HUDEP-2 (cell line): ENCODE measurements around the gene S100A5.
"Not testable (repeated sequence)": the region's sequence is repeated elsewhere in the genome, so short reads cannot be mapped to it uniquely, and the experiment has no call there.

ENCODE experiments used
- DNase-seq, 76 experiments: peaks; one replicate each; lab custom pipeline; 2025; ENCODE audit not compliant: unreplicated experiment in 76 of 76; lab: John Stamatoyannopoulos, UW

The S100A5 gene, protein sequence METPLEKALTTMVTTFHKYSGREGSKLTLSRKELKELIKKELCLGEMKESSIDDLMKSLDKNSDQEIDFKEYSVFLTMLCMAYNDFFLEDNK

GRCh38 chr1:153540394-153541361, at the start of gene S100A5:
Gene S100A5, minus strand, starts transcription at chr1:153540934. Its CDS starts 743 bp downstream, at chr1:153540191.
- DNase-seq = no peak

DNA sequence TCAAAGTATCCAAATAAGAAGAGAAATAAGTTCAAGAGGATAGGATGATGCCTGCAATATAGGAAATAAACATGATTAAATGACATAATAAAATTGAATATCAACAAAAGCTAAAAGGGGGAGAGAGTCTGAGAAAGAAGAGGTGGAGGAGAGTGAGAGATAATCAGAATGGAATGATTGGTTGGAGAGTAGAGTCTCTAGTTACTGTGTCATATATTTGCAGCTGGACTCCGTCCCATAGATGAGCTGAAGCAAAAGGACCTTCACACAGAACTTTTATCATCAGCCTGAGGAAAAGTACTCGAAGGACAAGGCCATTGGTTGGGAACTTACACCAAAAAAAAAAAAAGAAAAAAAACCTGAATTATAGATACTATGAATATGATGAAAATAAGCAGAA, 47.7 kb upstream of the S100A5 start:
- DNase-seq = no peak

DNA sequence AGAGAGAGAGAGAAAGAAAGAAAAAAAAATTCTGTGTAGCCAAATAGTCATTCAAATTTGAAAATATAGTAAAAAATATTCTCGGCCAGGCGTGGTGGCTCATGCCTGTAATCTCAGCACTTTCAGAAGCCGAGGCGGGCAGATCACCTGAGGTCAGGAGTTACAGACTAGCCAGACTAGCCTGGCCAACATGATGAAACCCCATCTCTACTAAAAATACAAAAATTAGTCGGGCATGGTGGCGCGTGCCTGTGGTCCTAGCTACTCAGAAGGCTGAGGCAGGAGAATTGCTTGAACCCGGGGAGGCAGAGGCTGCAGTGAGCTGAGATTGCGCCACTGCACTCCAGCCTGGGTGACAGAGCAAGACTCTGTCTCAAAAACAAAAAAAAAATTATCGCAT, 47.3 kb upstream of the S100A5 start:
- not testable (repeated sequence) for DNase-seq

DNA sequence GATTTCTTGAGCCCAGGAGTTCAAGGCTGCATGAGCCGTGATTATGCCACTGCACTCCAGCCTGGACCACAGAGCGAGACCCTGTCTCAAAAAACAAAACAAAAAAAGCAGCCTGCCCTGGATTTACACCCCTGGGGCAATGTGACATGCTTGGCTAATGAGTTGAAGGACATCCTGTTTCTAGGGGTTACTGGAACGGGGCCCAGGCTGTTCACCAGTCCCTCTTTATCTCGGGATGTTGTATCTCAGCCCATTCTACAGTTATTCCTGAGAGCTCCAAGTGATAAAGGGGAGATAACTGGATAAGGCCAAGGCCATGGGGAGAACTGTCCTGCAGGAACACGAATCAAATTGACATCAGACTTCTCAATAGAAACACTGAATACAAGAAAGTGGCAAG, 46.6 kb upstream of the S100A5 start:
- peak in 2 of 76 experiments; percentile 3 to 13 for DNase-seq

GRCh38 chr1:153586347-153586746, 45.6 kb upstream of the S100A5 start:
- no peak for DNase-seq

GRCh38 chr1:153585006-153585405, 44.3 kb upstream of the S100A5 start:
- no peak for DNase-seq

- no peak for DNase-seq
Measured at GRCh38 chr1:153583976-153584375, 43.2 kb upstream of the S100A5 start.

- DNase-seq = not testable (repeated sequence)
Measured at GRCh38 chr1:153583514-153583913, 42.8 kb upstream of the S100A5 start.

DNA sequence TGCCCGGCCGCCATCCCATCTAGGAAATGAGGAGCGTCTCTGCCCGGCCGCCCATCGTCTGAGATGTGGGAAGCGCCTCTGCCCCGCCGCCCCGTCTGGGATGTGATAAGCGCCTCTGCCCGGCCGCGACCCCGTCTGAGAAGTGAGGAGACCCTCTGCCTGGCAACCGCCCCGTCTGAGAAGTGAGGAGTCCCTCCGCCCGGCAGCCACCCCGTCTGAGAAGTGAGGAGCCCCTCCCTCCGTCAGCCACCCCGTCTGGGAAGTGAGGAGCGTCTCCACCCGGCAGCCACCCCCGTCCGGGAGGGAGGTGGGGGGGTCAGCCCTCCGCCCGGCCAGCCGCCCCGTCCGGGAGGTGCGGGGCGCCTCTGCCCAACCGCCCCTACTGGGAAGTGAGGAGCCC, 42.1 kb upstream of the S100A5 start:
- DNase-seq = not testable (repeated sequence)

DNA sequence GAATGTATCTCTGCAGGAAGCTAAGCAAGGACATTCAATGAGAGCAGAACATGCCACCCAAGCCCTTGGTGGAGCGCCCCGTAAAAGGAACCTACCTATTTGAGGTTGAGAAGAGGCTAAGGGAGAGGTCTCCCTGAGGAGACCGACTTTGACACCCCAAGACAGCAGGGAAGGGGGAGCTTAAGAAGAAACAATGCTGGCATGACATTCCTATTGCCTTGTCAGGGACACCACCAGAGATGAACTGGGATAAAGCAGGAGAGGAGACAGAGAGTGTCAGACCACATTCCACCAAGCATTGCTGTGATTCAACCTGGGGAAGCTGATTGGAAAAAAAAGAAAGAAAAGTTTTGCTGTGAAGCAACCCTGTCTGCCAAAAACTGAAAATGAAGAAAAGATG, 38.2 kb upstream of the S100A5 start:
- DNase-seq = no peak

DNA sequence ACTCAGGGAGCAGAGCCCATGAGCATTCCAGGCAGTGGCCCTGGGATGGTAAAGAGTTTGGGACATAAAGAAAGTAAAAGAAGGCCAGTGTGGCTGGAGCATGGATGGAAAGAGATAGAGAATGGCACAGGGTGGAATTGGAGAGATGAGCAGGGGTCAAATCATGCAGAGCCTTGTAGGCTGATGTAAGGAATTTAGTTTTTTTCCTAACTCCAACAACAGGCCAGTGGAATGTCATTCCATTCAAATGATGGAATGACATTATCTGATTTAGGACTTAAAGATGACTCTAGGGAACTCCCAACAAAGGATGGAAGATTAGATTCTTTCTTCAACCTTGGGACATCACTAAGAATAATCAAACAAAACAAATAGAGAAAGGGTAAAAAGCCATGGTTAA, 37.8 kb upstream of the S100A5 start:
- no peak for DNase-seq

DNA sequence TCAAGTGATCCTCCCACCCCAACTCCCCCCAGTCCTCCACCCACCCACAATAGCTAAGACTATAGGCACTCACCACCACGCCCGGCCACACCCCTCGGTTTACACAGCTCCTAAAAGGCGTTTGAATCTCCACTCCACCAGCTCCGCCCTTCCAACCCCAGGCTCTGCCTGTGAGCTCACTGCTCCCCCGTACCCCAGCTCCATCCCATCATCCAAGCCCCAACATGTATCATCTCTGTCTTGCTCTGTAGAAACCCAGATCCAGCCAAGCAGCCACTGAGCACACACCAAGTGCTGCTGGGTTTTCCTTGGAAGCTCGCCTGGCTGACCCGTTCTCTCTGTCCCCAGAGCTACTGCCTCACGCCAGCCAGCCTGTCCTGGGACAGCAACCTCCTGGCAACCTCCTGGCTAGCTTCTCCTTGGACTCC, 36.9 kb upstream of the S100A5 start:
- DNase-seq = peak in 14 of 76 experiments; percentile 3 to 33 (median 15)

DNA sequence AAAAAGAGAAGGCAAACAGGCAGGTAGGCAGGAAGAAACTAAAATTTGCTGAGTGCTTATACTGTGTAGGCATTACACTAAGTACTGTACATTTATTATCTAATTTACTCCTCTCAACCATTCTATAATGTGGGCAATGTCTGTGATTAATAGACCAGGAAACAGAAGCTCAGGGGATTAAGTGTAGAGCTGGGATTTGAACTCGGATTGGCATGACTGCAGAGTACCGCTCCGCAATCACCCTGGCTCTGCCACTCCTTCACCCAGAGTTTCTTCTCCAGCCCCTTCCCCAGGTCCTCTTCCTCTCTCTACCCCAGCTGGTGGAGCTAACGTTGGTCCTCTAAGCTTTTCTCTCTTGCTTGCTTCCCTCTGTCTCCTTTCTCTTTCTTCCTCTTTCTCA, 36.4 kb upstream of the S100A5 start:
- DNase-seq = no peak

DNA sequence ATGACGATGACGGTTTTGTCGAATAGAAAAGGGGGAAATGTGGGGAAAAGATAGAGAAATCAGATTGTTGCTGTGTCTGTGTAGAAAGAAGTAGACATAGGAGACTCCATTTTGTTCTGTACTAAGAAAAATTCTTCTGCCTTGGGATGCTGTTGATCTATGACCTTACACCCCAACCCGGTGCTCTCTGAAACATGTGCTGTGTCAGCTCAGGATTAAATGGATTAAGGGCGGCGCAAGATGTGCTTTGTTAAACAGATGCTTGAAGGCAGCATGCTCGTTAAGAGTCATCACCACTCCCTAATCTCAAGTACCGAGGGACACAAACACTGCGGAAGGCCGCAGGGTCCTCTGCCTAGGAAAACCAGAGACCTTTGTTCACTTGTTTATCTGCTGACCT, 34.8 kb upstream of the S100A5 start:
- DNase-seq = not testable (repeated sequence)

DNA sequence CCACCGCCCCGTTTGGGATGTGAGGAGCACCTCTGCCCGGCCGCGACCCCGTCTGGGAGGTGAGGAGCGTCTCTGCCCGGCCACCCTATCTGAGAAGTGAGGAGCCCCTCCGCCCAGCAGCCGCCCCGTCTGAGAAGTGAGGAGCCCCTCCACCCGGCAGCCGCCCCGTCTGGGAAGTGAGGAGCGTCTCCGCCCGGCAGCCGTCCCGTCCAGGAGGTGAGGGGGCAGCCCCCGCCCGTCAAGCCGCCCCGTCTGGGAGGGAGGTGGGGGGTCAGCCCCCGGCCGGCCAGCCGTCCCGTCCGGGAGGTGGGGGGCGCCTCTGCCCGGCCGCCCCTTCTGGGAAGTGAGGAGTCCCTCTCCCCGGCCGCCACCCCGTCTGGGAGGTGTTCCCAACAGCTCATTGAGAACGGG, 34.4 kb upstream of the S100A5 start:
- not testable (repeated sequence) for DNase-seq

DNA sequence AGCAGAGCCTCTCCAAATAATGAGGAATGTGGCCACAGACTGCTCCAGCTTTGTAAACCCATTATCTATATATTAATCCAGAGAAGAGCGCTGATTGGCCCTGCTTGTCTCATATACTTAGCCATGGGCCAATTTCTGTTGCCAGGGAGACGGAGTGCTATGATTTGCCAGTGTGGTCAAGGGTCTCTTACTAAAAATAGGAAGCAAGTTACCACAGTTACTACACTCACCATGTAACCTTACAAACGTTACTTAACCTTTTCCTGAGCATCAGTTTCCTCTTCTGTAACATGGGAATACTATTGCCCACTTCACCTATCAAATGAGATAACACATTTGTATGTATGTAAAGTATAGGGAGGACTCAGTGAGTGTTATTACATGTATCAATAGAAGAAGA, 32.6 kb upstream of the S100A5 start:
- DNase-seq = no peak

GRCh38 chr1:153572569-153573015, 31.9 kb upstream of the S100A5 start:
- DNase-seq = peak in 68 of 76 experiments; percentile 15 to 78 (median 59)

GRCh38 chr1:153571706-153572105, 31.0 kb upstream of the S100A5 start:
- no peak for DNase-seq

GRCh38 chr1:153570874-153571273, 30.1 kb upstream of the S100A5 start:
- no peak for DNase-seq

DNA sequence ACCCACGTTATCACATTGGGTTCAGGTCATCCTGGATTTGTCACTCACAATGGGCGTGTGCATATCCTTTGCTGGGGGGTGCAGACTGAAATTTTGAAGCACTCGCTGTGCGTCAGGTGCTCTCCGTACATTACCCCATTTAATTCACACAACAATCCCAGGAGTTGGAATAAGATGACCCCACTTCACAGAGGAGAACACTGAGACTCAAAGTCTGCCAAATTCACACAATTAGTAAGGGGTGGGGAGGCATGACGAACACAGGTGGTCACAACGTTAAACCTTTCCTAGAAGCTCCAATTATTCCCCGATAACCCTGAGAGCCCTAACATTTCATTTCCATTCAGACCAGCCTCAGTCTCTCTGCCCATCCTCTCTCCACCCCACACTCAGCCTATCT, 28.7 kb upstream of the S100A5 start:
- DNase-seq = no peak

- DNase-seq = peak in 73 of 76 experiments; percentile 19 to 90 (median 71)
Measured at GRCh38 chr1:153568367-153569099, 27.8 kb upstream of the S100A5 start.
